HG03439 (cell line): Measurements from ENCODE around the gene ATP9A.
"Not testable (repeated sequence)": the region's sequence is repeated elsewhere in the genome, so short reads cannot be mapped to it uniquely, and the experiment has no call there.

Source experiments
- ATAC-seq: cut with Tn5 transposase; IDR thresholded peaks from one replicate; pipeline ENCODE4 v1.9.1; 2021; ENCODE audit warnings: mild to moderate bottlenecking, moderate library complexity; ENCODE audit not compliant: unreplicated experiment

Gene ATP9A

DNA sequence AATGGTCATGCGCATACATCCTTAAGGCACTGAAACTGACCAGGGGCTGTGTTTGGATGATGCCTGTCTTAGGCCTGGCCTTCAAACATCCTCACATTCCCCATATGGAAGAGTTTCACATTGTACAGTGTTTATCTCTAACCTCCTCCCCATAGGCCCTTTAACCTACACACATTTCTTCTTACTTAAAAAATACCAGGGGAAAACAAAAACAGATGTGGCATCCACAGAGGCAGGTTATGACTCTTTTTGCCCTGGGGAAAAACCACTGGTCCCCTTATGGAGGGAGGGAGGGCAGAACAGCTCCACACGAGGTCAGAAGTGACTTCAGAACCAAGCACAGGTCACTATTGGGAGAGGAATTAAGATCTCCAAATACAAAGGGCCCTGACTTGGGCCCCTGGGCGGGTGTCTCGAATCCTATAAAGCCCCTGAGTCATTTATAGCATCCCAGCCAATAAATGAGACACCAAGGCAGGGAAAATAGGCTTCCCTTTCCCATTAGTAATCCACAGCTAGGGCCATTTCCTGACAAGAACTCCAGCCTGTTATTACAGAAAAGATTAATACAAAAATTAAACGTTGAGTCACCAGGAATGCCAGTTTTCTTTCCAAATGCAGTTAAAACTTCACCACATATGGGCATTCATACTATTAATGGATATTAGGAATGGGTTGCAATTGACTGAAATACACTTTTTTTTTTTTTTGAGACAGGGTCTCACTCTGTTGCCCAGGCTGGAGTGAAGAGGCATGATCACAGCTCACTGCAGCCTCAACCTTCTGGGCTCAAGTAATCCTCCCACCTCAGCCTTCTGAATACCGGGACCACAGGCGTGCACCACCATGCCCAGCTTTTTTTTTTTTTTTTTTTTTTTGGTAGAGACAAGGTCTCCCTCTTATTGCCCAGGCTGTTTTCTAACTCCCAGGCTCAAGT lies 107.2 kb downstream of the ATP9A start:
- no peak for ATAC-seq

DNA sequence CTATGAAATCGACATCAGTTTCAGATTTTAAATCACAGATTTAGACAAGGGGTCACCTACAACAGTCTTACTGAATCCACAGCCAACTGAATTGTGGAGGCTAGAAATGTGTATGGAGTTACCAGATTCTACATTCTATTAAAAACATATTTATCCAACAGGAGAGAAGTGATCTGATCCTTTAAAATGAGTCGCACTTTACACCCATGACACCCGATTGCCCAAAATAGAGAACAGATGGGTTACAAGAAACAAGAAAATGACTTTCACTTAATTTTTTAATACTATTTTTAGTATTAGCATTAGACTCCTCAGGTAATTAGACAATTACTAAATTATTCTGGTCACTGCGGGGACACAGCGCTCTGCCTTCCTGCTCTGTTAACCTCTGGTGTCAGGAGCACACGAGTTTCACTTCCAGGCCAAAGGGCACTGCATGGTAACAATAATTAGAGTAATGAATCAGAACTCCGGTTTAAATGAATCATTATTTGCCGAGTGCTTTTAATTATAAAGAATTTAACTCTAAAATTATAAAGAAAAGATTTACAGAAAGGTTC lies 108.6 kb downstream of the ATP9A start:
- no peak for ATAC-seq

DNA sequence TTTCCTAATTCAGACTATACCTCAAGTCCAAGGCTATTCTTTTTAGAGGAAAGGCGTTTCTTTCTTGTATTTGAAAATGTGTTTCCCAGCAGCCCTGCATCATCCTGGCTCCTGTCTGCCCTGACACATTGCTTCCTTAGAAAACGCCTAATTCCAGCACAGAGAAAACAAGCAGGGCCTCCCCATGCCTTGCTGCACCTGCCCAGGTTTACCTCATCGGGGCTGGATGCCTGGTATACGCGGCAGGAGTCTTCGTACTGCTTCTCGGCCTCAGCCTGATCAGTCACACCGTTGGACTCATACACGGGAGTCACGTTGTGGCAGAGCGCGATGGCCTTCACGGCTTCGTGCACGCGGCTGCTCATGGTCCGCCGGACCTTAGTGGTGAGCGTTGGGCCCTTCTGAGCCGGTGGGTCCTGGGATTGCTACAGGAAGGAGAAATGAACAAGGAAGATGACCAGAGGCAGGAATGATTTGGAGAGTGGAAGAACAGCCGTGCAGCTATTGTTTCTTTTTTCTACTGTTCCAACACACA lies 111.4 kb downstream of the ATP9A start:
- no peak for ATAC-seq

DNA sequence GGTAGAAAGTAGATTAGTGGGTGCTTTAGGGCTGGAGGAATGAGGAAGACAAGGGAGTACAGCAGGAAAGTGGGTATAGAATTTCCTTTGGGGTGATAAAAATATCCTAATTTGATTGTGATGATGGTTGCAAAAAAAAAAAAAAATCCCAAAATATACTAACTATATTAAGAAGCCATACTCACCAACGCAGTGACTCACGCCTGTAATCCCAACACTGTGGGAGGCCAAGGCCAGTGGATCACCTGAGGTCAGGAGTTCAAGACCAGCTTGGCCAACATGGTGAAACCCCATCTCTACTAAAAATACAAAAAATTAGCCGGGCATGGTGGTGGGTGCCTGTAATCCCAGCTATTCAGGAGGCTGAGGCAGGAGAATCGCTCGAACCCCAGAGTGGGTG lies 112.1 kb downstream of the ATP9A start:
- not testable (repeated sequence) for ATAC-seq

DNA sequence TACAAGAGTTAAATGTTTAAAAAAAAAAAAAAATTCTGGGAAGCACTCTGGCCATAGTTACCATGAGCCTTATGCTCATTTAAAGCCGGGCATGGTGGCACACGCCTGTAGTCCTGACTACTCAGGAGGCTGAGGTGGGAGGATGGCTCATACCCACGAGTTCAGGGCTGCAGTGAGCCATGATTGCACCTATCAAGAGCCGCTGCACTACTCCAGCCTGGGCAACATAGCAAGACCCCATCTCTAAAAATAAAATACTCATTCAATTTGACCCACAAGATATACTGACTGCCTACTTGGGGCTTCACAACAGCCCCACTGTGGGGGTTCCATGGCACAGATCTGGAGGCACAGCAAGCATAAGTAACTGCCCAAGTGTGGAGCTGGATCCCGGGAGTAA lies 113.7 kb downstream of the ATP9A start:
- ATAC-seq, result no peak

- ATAC-seq, result no peak
Observed at GRCh38 chr20:51654060-51654459, 114.1 kb downstream of the ATP9A start.

GRCh38 chr20:51653226-51653625 lies 115.0 kb downstream of the ATP9A start:
- ATAC-seq, result no peak

DNA sequence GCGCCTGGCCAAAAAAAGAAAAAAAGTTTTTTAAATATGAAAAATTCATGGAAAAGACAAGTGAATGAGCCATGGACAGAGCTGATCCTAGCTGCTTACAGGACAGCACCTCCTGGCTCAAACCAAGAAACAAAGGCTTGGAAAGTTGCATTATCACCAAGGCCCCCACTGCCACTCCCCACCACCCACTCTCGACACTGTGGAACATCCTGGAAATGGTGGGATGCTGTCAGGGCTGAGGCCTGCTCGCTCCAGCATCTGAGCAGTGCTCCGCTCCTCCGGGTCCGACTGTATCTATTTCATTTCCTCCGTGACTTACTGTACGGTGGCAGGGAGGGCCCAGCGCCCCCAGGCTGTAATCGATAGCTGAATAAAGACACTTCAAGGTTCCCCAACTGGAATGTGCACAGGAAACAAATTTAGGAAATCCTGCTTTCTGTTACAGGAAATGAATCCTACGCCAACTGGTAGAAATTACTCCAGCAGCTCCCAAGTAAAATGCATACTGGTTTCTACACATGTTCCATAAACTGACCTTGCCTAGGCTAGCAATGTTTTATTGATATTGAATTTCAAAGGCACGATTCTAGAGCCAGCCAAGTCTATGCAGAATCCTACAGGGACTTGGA lies 116.2 kb downstream of the ATP9A start:
- ATAC-seq, result no peak

DNA sequence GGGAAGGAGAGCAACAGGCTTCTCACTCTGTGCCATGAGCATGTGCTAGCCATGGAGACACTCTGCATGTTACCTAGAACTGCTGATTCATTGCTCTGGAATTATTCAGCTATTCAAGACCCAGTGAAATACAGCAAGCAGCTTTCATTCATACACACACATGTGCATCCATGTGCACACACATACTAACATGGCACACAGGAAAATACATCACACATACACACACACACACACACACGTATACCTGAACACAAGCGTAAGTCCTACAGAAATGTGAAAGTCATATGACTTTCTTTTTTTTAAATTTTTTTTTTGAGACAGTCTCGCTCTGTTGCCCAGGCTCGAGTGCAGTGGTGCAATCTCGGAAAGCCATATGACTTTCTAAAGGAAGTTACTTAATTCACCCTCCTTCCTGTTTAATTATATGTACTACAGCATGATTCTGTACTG lies 117.5 kb downstream of the ATP9A start:
- no peak for ATAC-seq

- ATAC-seq, result no peak
Observed at GRCh38 chr20:51648571-51648947, 119.6 kb downstream of the ATP9A start.

GRCh38 chr20:51647674-51648570 lies 120.3 kb downstream of the ATP9A start:
- no peak for ATAC-seq

- ATAC-seq, result not testable (repeated sequence)
Observed at GRCh38 chr20:51643810-51644209, 124.4 kb downstream of the ATP9A start.

GRCh38 chr20:51643390-51643789 lies 124.8 kb downstream of the ATP9A start:
- no peak for ATAC-seq

GRCh38 chr20:51641866-51642265 lies 126.3 kb downstream of the ATP9A start:
- no peak for ATAC-seq

DNA sequence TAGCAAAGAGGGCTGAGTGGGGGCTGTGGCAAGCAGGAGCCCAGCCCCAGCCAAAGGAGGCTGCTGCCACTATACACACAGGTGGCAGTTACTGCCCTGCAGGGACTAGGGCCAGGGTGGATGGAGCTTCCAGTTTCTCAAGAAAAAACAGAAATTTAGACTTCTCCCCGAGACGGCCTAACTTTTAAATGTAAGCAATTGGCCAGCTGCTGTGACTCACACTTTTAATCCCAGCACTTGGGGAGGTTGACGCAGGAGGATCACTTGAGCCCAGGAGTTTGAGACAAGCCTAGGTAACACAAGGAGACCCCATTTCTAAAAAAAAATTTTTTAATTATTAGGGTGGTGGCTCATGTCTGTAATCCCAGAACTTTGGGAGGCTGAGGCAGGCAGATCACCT lies 127.4 kb downstream of the ATP9A start:
- ATAC-seq, result no peak

DNA sequence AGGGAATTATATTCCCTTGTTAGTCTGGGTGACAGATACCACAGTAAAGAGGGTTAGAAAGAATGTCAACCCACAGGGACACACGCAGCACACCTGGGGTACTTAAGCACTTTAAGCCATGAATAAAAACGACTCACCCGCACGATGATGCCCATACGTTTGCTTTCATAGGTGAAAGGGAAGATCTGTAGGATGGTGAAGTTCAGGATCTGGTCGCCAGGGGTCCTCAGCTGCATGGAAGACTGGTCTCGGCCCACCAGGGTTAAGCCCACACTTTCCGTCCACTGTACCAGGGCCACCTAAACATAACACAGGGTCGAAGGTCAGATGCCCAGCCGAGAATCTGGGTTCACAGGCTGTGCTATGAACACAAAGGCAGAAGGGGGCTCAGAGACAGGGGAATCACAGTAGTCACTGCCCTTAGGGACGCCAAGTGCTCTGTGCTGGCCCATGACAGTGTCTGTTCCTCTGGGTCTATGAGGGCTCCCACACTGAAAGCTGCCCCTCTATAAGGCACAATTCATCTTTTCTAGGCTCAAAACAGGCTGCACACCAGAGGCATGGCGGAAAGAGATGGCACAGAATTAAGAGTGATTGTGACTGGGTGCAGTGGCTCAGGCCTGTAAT lies 128.9 kb downstream of the ATP9A start:
- ATAC-seq, result no peak

DNA sequence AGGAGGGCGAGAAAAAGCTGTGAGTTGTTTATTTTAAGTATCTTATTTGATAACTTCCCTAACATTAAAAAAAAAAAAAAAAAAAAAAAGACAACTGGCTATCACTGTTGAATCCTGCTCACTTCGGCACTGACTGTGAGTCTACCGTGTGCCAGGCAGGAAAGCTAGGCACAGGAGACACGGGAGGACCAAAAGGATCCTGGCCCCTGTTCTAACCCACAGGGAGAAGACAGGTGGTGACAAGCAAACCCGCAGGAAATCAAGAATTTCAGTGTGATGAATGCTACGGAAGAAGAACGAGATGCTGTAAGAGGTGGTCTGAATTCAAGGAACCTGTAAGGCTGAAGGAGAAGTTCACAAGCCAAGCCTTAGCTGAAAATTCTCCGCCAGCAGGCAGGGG lies 130.9 kb downstream of the ATP9A start:
- no peak for ATAC-seq

DNA sequence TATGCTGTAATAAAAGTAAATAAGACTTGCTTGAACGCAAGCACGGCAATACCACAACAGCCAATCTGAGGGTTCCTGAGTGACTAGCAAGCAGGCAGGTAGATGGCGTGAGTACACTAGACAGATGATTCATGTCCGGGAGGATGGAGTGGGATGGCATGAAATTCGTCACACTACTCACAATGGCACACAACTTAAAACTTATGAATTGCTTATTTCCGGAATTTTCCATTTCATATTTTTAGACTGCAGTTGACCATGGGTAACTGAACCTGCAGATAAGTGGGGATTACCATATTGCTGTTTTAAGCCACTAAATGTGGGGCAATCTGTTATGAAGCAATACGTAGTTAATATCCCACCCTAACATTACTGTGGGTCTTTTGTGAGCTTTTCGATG lies 132.1 kb downstream of the ATP9A start:
- no peak for ATAC-seq

DNA sequence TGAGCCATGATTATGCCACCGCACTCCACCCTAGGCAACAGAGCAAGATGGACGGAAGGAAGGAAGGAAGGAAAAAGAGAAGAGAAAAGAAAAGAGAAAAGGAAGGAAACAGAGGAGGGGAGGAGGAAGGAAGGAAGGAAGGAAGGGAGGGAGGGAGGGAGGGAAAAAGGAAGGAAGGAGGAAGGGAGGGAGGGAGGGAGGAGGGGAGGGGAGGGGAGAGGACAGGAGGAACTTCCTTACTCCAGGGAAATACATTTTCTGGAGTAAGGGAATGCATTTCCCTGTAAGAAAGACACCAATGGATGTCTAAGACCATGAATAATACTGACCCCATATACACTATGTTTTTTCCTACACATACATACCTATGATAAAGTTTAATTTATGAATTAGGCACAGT lies 132.5 kb downstream of the ATP9A start:
- no peak for ATAC-seq

DNA sequence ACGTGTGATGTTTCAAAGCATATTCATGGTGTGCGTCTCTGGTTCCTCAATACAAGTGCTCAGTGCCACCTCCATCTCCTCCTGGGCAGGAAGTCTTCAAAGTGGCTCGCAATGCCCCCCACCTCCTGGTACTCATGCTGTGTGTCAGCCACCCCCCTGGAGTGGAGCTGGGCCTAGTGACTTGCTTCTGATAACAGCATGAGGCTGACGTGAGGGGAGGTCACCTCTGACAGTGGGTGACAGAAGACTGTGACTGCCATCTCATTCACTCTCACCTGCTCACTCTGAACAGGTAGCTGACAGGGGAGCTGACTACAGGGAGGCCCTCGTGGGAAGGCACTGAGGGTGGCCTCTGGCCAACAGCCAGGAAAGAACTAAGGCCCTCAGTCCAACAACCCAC lies 133.3 kb downstream of the ATP9A start:
- ATAC-seq, result no peak
